PC-3 (cell line): ENCODE measurements around the gene CCDC80. TPM values are rescaled to one million over a fixed set of nuclear protein-coding genes. Genes with fewer than 3 reads are reported as not detected.

Experiments used
- ATAC-seq: fragments of 200-7000 bp; cut with Tn5 transposase; 2 replicates; pipeline ENCODE4 v1.9.1; 2020; ENCODE audit warnings: mild to moderate bottlenecking, moderate library complexity
- BruUV-seq: library from RNA; stranded (reverse); fragments of 400-500 nt; replicated peaks from 2 replicates; lab custom pipeline; 2021; lab: Mats Ljungman, UMichigan
- CTCF ChIA-PET: fragments of 300-600 bp; sonication (Branson Sonifier 250); formaldehyde crosslinking; loops from one replicate; lab custom pipeline; 2022; ENCODE audit warnings: antibody characterized with exemption; lab: Charles Lee
- POLR2A ChIA-PET: fragments of 300-600 bp; sonication (Branson Sonifier 250); formaldehyde crosslinking; loops from one replicate; lab custom pipeline; 2022; ENCODE audit warnings: antibody characterized with exemption; ENCODE audit not compliant: unreplicated experiment; lab: Charles Lee
- DNase-seq: peaks from one replicate; pipeline ENCODE4 v3.0.0-alpha.2; 2015
- H2AFZ ChIP-seq: fragments of 300-600 bp; sonication (generic); 2 replicates; pipeline ENCODE4 v1.6.0; 2016; ENCODE audit warnings: antibody characterized with exemption, low read length
- H3F3A ChIP-seq: fragments of 300-600 bp; sonication (generic); one replicate; pipeline ENCODE4 v1.6.0; 2017; ENCODE audit warnings: antibody characterized with exemption, low read length, control low read depth, mild to moderate bottlenecking; ENCODE audit not compliant: unreplicated experiment
- H3K27ac ChIP-seq: fragments of 300-600 bp; sonication (generic); 2 replicates; pipeline ENCODE4 v1.5.1; 2016; ENCODE audit warnings: mild to moderate bottlenecking, low read length
- H3K27me3 ChIP-seq: fragments of 300-600 bp; sonication (generic); 2 replicates; pipeline ENCODE4 v1.6.1; 2016; ENCODE audit warnings: low read length, mixed read lengths
- H3K36me3 ChIP-seq: fragments of 300-600 bp; sonication (generic); 2 replicates; pipeline ENCODE4 v1.6.1; 2016; ENCODE audit warnings: low read depth, mixed run types, low read length, mixed read lengths
- H3K4me1 ChIP-seq: fragments of 300-600 bp; sonication (generic); 2 replicates; pipeline ENCODE4 v1.5.1; 2016; ENCODE audit warnings: low read length; ENCODE audit not compliant: insufficient read depth
- H3K4me2 ChIP-seq: fragments of 300-600 bp; sonication (generic); 2 replicates; pipeline ENCODE4 v1.6.0; 2016; ENCODE audit warnings: low read length
- H3K4me3 ChIP-seq: fragments of 300-600 bp; sonication (generic); 2 replicates; pipeline ENCODE4 v1.5.1; 2016; ENCODE audit warnings: mild to moderate bottlenecking, low read length, mixed read lengths
- H3K79me2 ChIP-seq: fragments of 300-600 bp; sonication (generic); 2 replicates; pipeline ENCODE4 v1.6.1; 2017; ENCODE audit warnings: low read length, mixed read lengths
- H3K9ac ChIP-seq: fragments of 300-600 bp; sonication (generic); 2 replicates; pipeline ENCODE4 v1.6.0; 2016; ENCODE audit warnings: mild to moderate bottlenecking, low read length
- H3K9me2 ChIP-seq: fragments of 300-600 bp; sonication (generic); replicated peaks from 2 replicates; pipeline ENCODE4 v1.6.1; 2016; ENCODE audit warnings: mixed run types, low read length, mixed read lengths
- H3K9me3 ChIP-seq: fragments of 300-600 bp; sonication (generic); 2 replicates; pipeline ENCODE4 v1.6.1; 2016; ENCODE audit warnings: low read length, mixed read lengths
- H4K20me1 ChIP-seq: fragments of 300-600 bp; sonication (generic); 2 replicates; pipeline ENCODE4 v1.6.1; 2016; ENCODE audit warnings: low read length, mixed read lengths
- CTCF ChIP-seq: fragments of 300-600 bp; sonication (generic); conservative IDR thresholded peaks from 2 replicates; pipeline ENCODE4 v1.5.1; 2017; ENCODE audit warnings: antibody characterized with exemption, low read depth, mild to moderate bottlenecking, low read length
- EZH2 ChIP-seq: fragments of 300-600 bp; sonication (generic); IDR thresholded peaks from one replicate; pipeline ENCODE4 v1.6.1; 2017; ENCODE audit warnings: antibody characterized with exemption, mild to moderate bottlenecking, low read length; ENCODE audit not compliant: unreplicated experiment
- EZH2phosphoT487 ChIP-seq: fragments of 300-600 bp; sonication (generic); IDR thresholded peaks from 2 replicates; pipeline ENCODE4 v1.6.1; 2018; ENCODE audit warnings: mild to moderate bottlenecking, antibody characterized with exemption, low read length, borderline replicate concordance
- intact Hi-C: fragments of 100-400 bp; cut with micrococcal nuclease; formaldehyde crosslinking; loops from 2 replicates; pipeline ENCODE4 v1.9.0; 2023
- total RNA-seq: library from RNA; depleted of rRNA; stranded (reverse); fragments of >200 nt; gene quantifications from 2 replicates; pipeline ENCODE4 v1.2.3, GENCODE V29; 2014

The CCDC80 gene
- total RNA-seq, 1 experiment from 2014 or later: 17.0 TPM

GRCh38 chr3:112598731-112599130, 42.2 kb downstream of the CCDC80 start:
- no peaks in the 10 kb centered on the region for H3K9me3 ChIP-seq
- H3K4me2 ChIP-seq: no peak overlapping the region
- intact Hi-C loops: no loop called here
- no peaks in the 10 kb centered on the region for H4K20me1 ChIP-seq
- no peaks in the 10 kb centered on the region for H3K9me2 ChIP-seq
- DNase-seq (no peak), ATAC-seq (no peak)
- ChIA-PET POLR2A (no interaction called here), CTCF (no interaction called here)
- no peaks in the 10 kb centered on the region for H3K27me3 ChIP-seq
- BruUV-seq: no TSS peak
- H3K36me3 ChIP-seq: no peaks in the 10 kb centered on the region
- H3K4me3 ChIP-seq: no peak overlapping the region
- H3K79me2 ChIP-seq: no peaks in the 10 kb centered on the region
- TF ChIP-seq EZH2phosphoT487 (no peak), CTCF (no peak), EZH2 (no peak)
- no peaks in the 10 kb centered on the region for H3F3A ChIP-seq
- no peak overlapping the region for H3K9ac ChIP-seq
- H3K4me1 ChIP-seq: peaks cover under 1% of the 10 kb centered on the region; the same call in 1 of the 2 replicates
- no peak overlapping the region for H2AFZ ChIP-seq
- H3K27ac ChIP-seq: no peak overlapping the region

- Histone ChIP-seq H3K36me3 (no peaks in the 10 kb centered on the region), H3K4me3 (no peak overlapping the region), H2AFZ (no peak overlapping the region), H4K20me1 (no peaks in the 10 kb centered on the region), H3K9ac (no peak overlapping the region), H3K9me3 (no peaks in the 10 kb centered on the region), H3K4me1 (no peaks in the 10 kb centered on the region), H3K27ac (no peak overlapping the region), H3K9me2 (no peaks in the 10 kb centered on the region), H3F3A (no peaks in the 10 kb centered on the region), H3K27me3 (no peaks in the 10 kb centered on the region), H3K79me2 (no peaks in the 10 kb centered on the region), H3K4me2 (no peak overlapping the region)
- no TSS peak for BruUV-seq
- no peak for DNase-seq
- intact Hi-C loops: no loop called here
- ATAC-seq: no peak
- no peak for TF ChIP-seq CTCF
- TF ChIP-seq EZH2phosphoT487: no peak
- TF ChIP-seq EZH2: no peak
- CTCF ChIA-PET: no interaction called here
- POLR2A ChIA-PET: no interaction called here
These were observed 43.0 kb downstream of the CCDC80 start for GRCh38 chr3:112597945-112598344.

- ATAC-seq: no peak
These were observed 46.1 kb downstream of the CCDC80 start for GRCh38 chr3:112594856-112595255.

More at GRCh38 chr3:112594856-112595255, 46.1 kb downstream of the CCDC80 start:
- no peak overlapping the region for H3K4me3 ChIP-seq
- H3K9ac ChIP-seq: no peak overlapping the region
- ChIA-PET CTCF (no interaction called here), POLR2A (no interaction called here)
- no peak for TF ChIP-seq EZH2phosphoT487
- no peak for TF ChIP-seq EZH2
- TF ChIP-seq CTCF: no peak
- no peaks in the 10 kb centered on the region for H4K20me1 ChIP-seq
- no peak overlapping the region for H3K4me2 ChIP-seq
- no peaks in the 10 kb centered on the region for H3K4me1 ChIP-seq
- no peaks in the 10 kb centered on the region for H3K9me3 ChIP-seq
- DNase-seq: no peak
- no peaks in the 10 kb centered on the region for H3F3A ChIP-seq
- H3K9me2 ChIP-seq: no peaks in the 10 kb centered on the region
- H3K79me2 ChIP-seq: no peaks in the 10 kb centered on the region
- H2AFZ ChIP-seq: no peak overlapping the region
- intact Hi-C loops: no loop called here
- H3K36me3 ChIP-seq: no peaks in the 10 kb centered on the region
- H3K27ac ChIP-seq: no peak overlapping the region
- no TSS peak for BruUV-seq
- H3K27me3 ChIP-seq: no peaks in the 10 kb centered on the region
